Measurements from ENCODE around the gene SLC4A4.

The SLC4A4 gene

GRCh38 chr4:71474731-71475130, 135.9 kb downstream of the SLC4A4 start:
- TF ChIP-seq CTCF (IDR thresholded peaks at IDR 0.05), result no peak
- Histone ChIP-seq H3K27ac (no peak overlapping the region), H3K4me3 (no peak overlapping the region)
- DNase-seq (ENCODE audit: low spot score), result no peak

- DNase-seq (ENCODE audit: low spot score), result no peak
- no peak for TF ChIP-seq CTCF (IDR thresholded peaks at IDR 0.05)
- H3K27ac ChIP-seq, result no peak overlapping the region
- no peak overlapping the region for H3K4me3 ChIP-seq
Measured at GRCh38 chr4:71476240-71476639, 137.4 kb downstream of the SLC4A4 start.

- no peak overlapping the region for H3K4me3 ChIP-seq
- H3K27ac ChIP-seq, result no peak overlapping the region
Measured at GRCh38 chr4:71486550-71487343, 147.9 kb downstream of the SLC4A4 start.

GRCh38 chr4:71487344-71487920, 148.6 kb downstream of the SLC4A4 start:
- no peak for TF ChIP-seq CTCF (IDR thresholded peaks at IDR 0.05)
- Histone ChIP-seq H3K27ac (no peak overlapping the region), H3K4me3 (no peak overlapping the region)
- no peak for DNase-seq (ENCODE audit: low spot score)

More at GRCh38 chr4:71486550-71487343, 147.9 kb downstream of the SLC4A4 start:
- no peak for DNase-seq (ENCODE audit: low spot score)
- TF ChIP-seq CTCF (IDR thresholded peaks at IDR 0.05), result no peak

- H3K4me3 ChIP-seq, result no peak overlapping the region
- H3K27ac ChIP-seq, result no peak overlapping the region
- no peak for DNase-seq (ENCODE audit: low spot score)
- no peak for TF ChIP-seq CTCF (IDR thresholded peaks at IDR 0.05)
Measured at GRCh38 chr4:71494539-71494938, 155.7 kb downstream of the SLC4A4 start.

GRCh38 chr4:71495454-71495853, 156.6 kb downstream of the SLC4A4 start:
- H3K27ac ChIP-seq, result no peak overlapping the region
- H3K4me3 ChIP-seq, result no peak overlapping the region
- DNase-seq (ENCODE audit: low spot score), result no peak
- TF ChIP-seq CTCF (IDR thresholded peaks at IDR 0.05), result no peak

GRCh38 chr4:71497078-71497477, 158.3 kb downstream of the SLC4A4 start:
- TF ChIP-seq CTCF (IDR thresholded peaks at IDR 0.05), result no peak
- Histone ChIP-seq H3K27ac (no peak overlapping the region), H3K4me3 (no peak overlapping the region)
- DNase-seq (ENCODE audit: low spot score), result no peak

Data from coronary artery (tissue), 2 donors.